HUDEP-2 (cell line): ENCODE measurements around the gene ARHGAP35.
A peak's percentile ranks its signal among the peaks of the same experiment; 100 is the strongest.
"Not testable (repeated sequence)": the region's sequence is repeated elsewhere in the genome, so short reads cannot be mapped to it uniquely, and the experiment has no call there.

Experiments
- DNase-seq, 76 experiments: peaks; one replicate each; lab custom pipeline; 2025; ENCODE audit not compliant: unreplicated experiment in 76 of 76; lab: John Stamatoyannopoulos, UW

ARHGAP35 gene

DNA sequence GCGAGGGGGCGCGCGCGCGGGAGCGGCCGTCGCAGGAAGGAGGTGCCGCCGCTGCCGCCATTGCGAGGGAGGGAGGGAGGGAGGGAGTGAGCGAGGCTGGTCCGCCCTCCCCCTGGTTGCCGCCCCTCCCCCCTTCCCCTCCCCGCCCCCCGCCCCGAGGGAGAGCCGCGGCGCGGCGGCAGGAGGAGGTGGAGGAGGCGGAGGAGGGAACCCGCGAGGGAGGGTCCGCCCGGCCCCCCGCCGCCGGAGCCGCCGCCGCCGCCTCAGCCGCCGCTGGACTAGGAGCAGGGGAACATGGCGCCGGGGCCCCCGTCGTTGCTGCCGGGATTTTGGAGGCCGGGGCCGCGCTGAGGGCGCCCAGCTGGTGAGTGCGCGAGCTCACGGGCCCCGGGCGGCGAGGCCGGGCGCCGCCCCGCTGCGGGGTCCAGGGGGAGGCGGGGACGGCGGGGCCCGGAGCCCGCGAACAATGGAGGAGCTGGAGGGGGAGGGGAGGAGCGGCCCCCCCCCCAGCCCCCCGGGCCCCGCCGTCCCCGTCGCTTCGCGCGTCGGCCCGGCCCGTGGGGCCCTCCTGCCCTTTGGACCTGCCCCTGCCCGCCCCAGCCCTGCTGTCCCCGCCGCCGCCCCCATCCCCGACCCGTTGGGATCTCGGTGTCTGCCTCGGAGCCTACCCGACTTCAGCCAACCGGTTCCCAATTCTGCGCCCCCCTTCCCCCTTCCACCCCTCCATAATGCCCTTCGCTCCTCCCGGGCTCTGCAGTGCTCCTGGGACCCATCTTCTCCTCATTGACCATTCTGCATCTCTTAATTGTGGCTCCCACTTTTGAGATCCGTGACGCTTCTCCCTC, at the start of gene ARHGAP35:
TSS of gene ARHGAP35 (plus strand) at position 152 of the 845 bp plus-strand sequence. CDS start 57,679 bp downstream, outside the sequence.
- peak in 28 of 76 experiments; percentile 26 to 94 (median 88) for DNase-seq

DNA sequence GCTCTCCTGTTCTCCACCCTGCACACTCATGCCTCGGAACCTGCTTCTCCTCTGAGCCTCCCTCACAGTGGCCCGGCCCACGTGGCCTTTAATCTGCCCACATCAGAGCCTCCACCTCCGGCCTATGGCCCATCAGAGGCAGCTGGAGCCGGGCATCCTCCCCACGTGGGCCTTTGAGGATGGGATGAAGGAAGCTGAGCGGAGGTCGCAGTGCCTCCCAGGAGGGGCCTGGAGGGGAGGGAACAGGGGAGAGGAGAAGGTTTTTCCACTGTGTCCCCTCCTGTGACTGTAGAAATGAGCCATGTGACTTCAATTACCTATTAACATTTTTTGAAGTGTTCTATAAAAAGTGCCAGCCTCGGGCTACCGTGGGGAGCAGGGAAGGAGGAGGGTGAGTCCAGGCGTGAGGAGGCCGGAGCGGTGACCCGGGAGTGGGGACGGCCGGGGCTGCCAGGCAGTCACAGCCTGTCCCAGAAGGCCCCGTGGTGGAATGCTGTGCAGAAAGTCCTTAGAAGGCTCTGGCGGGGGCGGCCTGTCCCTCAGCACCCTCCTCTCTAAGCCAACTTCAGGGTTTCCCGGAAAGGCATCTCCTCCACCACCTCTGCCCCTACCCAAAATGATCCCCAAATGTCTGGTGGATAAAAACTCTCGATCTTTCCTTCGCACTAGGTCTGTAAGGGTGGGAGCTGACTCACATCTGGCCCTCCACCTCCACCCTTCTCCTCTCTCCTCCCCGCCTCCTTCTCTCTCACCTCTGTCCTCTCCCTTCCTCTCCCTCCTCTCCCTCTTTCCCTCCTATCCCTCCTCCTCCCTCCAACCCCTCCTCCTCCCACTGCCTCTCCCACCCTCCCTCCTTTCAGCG, 47.6 kb upstream of the ARHGAP35 start:
- DNase-seq, result peak in 12 of 76 experiments; percentile 7 to 36 (median 16)

DNA sequence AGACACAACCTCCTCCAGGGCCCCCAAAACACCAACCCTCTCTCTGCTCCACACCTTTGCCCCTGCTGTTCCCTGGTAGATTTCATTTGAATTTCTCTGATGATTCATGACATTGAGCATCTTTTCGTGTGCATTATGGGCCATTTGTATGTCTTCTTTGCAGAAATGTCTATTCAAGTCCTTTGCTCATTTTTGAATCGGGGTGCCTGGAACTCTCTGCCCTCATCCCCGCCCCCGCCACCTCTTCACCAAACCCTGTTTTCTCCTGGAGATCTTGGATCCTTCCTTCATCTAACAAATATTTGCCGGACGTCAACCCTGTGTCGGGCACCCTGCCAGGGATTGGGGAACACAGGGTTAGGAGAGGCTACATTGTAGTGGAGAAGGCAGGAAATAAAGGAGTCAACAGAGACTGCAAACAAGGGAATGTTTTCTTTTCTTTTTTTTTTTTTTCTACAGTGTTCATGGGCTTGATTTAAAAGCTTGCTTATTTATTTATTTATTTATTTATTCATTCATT, 46.9 kb upstream of the ARHGAP35 start:
- no peak for DNase-seq

DNA sequence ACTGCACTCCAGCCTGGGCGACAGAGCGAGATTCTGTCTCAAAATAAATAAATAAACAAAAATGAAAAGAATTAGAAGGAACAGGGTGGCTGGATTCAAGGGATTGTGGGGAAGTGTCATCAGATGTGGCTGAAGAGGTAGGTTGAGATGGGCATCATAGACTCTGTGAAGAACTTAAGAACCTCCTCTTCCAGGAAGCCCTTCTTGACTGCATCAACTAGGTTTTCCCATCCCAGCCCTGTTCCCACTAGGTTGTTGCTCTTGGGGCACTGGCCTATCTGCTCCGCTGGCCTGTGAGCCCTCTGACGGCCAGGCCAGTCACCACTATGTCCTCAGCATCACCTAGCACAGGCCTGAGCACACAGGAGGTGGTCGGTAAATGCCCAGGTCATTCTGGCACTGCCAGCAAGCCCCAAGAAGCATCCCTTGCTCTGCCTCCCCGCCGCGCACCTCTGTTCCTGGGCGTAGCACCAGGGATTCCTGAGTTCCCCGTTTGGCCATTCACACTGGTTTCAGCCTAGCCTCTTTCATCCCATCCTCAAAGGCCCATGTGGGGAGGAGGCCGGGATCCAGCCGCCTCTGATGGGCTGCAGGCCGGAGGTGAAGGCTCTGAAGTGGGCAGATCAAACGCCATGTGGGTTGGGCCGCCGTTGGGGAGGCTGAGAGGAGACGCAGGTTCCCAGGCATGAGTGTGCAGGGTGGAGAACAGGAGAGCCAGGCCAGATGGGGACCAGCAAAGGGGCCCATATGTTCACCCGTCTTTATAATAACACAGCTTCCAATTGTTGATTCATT, 44.8 kb upstream of the ARHGAP35 start:
- DNase-seq, result no peak

DNA sequence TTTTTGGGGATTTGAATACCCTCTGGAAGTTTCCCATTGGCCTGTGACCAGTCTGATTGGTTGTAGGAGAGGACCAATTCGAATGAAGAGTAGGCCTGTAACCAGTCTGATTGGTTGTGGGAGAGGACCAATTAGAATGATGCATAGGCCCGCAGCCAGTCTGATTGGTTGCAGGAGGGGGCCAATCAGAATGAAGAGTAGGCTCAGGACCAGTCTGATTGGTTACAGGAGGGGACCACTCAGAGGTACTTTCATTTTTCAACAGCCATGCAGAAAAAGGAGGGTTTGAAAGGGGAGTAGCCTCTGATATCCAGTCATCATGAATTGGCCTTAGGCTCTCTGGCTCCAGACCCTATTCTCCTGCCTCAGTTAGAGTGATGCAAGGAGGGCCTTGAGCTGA, 42.0 kb upstream of the ARHGAP35 start:
- DNase-seq, result peak in 14 of 76 experiments; percentile 6 to 44 (median 24)

DNA sequence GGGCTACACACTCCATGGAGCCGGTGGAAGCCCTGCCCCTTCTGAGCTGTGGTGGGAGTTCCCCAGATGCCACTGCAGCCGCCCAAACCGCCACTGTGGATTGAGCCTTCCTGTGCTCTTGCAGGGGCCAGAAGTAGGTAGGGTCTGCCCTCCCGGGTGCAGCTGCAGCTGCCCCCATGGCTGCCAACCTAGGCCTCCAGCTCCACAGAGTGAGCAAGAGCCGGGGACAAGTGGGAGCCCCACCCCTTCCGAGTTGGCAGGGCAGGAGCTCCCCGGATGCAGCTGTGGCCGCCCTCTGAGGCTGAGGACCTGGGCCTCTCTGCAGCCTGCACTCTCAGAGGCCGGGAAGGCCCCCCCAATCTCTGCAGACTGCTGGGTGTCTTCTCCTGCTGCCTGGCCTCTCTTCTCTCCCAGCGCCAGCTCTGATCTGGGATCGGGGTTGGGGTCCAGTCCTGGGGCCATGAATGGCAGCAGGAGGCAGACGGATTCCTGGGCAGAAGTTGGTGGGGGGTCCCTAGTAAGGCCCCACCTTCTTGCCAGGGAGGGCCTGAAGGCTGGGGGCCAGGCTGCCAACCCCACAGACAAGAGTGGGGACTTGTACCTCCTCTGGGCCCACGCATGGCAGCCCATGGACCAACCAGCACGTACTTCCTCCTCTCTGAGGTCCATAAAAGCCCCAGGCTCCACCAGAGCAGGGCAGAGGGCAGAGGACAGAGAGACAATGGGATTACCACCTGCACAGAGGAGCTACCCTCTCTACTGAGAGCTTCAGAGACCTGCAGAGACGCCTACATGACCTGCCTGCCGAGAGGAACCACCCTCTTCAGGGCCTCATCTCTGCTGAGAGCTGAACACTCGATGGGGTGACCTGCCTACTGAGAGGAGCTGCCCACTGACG, 39.0 kb upstream of the ARHGAP35 start:
- DNase-seq, result peak in 4 of 76 experiments; percentile 10 to 36 (median 22)

DNA sequence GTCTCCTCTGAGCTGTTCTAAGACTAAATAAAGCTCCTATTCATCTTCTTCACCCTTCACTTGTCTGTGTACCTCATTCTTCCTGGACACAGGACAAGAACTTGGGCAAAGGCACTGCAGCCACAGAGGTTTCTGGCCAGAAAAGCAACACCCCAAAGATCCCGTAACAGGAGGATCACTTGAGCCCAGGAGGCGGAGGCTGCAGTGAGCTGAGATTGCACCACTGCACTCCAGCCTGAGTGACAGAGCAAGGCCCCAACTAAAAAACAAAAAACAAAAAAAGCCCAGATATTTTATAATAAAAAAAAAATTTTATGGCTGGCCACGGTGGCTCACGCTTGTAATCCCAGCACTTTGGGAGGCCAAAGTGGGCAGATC, 38.4 kb upstream of the ARHGAP35 start:
- DNase-seq, result not testable (repeated sequence)

DNA sequence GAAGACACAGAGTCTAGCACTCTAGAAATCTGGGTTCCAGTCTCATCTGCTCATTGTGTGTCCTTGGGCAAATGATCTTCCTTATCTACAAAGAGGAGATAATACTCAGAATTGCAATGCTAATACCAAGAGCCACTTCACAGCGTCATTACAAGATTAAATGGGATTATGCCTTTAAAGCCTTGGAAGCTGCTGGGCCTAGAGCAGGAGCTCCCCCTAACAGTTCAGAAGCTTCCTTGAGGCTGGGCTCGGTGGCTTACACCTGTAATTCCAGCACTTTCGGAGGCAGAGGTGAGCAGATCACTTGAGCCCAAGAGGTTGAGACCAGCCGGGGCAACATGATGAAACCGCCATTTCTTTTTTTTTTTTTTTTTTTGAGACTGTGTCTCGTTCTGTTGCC, 37.7 kb upstream of the ARHGAP35 start:
- DNase-seq, result no peak

DNA sequence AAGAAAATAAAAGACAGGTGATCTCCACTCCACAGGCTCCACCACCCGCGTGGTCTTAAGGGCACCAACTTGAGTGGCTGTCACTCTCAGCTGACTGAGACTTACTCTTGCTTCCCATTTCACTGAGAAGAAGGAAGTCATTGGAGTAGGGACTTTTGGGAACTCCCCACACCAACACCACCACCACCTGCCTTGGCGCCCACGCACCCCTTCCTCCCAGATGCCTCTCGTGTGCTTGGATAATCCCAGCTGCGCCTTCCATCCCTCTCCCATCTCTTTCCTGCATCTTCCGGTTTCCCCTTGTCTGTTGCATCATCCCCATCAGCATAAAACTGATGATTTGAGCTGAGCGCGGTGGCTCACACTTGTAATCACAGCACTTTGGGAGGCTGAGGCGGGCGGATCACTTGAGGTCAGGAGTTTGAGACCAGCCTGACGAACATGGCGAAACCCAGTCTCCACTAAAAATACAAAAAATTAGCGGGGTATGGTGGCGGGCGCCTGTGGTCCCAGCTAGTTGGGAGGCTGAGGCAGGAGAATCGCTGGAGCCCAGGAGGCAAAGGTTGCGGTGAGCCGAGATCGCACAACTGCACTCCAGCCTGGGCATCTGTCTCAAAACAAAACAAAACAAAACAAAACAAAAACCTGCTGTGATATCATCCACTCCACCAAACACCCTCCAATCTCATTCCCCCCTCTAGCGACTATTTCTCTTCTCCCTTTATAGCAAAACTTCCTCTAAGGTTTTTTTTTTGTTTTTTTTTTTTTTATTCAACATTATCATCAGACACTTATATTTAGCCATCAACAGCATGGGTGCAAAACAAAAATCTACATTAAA, 35.7 kb upstream of the ARHGAP35 start:
- no peak for DNase-seq

DNA sequence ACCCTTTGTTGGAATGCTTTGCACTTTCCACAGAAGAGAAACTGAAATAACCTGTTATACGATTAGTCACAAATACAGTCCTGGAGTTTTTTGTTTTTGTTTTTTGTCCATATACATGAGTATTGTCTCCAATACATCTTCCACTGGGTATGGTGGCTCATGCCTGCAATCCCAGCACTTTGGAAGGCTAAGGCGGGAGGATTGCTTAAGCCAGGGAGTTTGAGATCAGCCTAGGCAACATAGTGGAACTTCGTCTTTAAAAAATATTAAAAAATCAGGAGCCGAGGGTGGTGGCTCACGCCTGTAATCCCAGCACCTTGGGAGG, 35.1 kb upstream of the ARHGAP35 start:
- DNase-seq, result no peak

DNA sequence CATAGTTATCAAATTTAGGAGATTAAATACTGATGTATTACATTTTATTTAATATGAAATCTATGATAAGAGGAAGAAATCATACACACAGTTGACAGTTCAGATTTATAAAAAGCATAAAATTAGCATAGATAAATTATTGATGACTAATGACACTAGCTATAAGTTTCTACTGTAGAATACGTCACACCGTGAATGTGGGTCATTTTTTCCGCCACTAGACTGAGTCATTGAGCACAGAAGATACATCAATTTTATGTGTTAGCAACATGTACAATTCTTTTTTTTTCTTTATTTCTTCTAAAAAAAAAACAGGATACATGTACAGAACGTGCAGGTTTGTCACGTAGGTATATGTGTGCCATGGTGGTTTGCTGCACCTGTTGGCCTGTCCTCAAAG, 32.3 kb upstream of the ARHGAP35 start:
- DNase-seq, result peak in 1 of 76 experiments; percentile 27

DNA sequence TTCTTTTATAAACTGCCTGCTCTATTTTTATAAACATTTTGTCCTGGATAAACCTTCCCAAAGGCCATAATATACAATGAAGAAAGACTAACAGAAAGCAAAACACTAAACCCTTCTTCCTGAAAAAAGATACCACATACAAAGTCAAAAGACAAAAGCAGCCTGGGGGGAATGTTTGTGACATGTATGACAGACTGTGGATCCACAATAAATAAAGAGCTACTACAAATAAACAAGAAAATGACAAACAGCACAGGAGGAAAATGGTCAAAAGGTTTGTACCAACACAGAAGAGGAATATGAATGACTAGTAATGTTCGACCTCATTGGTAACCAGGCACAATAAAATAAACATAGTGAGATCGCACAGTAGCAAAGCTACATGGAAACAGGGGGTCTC, 29.9 kb upstream of the ARHGAP35 start:
- DNase-seq, result no peak

DNA sequence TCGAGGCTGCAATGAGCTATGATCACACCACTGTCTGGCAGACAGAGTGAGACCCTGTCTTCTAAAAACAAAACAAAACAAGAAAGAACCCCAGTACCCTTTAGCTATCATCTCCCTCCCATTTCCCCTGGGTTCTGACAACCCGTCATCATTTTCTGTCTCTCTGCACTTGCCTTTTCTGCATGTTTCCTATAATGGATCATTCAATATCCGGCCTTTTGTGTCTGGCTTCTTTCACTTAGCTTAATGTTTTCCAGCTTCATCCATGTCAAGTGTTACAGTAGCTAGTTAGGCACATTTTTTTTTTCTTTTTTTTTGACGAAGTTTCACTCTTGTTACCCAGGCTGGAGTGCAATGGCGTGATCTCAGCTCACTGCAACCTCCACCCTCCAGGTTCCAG, 26.7 kb upstream of the ARHGAP35 start:
- no peak for DNase-seq

DNA sequence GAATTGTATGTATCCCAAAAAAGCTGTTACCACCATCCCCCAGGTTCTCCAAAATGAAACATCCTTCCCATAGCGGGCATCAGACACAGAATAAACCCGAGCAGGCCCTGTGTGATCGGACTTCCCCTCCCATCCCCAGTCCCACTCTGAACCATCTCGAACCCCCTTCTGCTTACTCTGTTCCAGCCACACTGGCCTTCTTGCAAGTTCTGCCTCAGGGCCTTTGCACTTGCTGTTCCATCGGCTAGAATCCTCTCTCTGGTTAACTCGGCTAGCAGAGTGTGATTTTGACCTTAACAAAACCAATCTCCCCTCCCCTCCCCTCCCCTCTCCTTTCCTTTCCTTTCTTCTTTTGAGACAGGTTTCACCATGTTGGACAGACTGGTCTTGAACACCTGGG, 25.8 kb upstream of the ARHGAP35 start:
- DNase-seq, result no peak

DNA sequence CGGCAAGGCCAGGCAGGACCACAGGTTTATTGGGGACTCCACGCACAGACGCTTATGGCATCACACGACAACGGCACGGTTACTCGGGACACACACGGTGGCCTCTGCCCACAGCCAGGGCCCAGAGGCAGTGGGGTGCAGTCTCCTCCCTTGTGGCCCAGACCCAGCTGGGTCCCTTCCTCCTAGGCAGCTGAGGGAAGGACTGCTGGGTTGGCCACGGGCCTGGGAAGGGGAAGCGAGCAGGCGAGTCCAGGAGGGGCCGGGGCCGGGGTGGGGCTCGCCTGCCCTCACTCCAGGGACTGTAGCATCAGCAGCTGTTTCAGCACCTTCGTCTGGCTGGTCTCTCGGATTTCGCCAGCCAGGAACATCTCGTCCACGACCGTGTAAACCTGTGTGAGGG, 22.6 kb upstream of the ARHGAP35 start:
- no peak for DNase-seq

DNA sequence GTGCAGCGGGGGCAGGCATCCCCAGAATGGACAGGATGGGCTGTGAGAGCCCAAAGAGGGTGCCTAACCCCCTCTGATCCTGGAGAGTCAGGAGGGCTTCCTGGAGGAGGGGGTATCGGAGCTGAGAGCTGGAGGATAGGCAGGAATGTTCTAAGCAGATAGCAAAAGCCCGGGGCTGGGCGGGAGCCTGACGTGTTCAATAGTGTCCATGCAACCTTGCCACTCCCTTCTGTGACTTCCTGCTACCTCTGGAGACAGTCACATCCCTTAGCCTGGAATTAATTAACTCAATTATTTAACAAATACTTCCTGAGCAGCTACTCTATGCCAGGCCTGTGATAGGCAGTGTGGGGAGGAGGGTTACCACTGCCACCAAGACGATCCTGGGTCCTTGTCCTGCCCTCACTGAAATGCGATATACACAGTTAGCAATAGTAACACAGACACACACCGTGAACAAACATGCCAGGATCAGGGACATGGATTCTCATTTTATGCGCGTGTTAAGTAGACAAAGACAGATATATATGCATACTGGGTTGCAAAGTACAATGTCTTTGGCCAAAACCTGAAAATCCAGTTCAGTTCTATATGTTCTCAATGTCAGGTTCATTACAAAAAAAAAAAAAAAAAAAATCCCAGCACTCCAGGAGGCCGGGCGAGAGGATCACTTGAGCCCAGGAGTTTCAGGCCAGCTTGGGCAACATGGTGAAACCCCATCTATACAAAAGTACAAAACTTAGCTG, 20.9 kb upstream of the ARHGAP35 start:
- DNase-seq, result no peak

DNA sequence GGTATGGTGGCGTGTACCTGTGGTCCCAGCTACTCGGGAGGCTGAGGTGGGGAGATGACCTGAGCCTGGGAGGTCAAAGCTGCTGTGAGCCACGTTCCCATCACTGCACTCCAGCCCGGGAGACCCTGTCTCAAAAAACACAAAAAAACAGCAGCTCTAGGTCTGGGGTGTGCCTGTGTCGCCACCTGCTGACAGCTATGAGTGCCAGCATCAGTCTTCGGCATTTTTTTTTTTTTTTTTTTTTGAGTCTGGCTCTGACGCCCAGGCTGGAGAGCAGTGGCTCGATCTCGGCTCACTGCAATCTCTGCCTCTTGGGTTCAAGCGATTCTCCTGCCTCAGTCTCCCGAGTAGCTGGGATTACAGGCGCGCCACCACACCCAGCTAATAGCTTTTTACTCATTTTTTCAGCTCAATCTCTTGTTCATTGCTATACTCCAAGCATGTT, 20.3 kb upstream of the ARHGAP35 start:
- peak in 55 of 76 experiments; percentile 14 to 72 (median 47) for DNase-seq

DNA sequence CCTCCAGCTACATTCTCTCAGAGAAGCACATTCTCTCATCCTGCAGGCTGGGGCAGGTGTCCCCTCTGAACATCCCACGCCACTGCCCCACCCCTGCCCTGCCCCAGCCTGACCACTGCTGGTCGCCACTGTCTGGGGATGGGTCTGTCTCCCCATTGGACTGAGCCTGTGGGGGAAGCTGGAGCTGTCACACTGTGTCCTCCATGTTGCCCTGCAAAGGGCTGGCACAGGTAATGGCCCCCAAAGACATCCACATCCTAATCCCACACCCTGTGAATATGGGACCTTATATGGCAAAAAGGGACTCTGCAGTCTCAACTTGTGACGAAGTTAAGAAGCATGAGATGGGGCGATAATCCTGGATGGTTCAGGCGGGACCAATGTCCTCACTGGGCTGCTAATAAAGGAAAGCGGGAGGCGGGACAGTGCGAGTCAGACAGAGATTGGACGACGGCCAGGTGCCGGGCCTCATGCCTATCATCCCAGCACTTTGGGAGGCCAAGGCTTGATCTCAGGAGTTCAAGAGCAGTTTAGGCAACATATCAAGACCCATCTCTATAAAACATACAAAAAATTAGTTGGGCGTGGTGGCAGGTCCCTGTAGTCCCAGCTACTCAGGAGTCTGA, 19.2 kb upstream of the ARHGAP35 start:
- DNase-seq, result peak; percentile 36 to 96 (median 89)
